GM04504 (cell line): ENCODE data around the gene HIRA.
"Not testable (repeated sequence)": the region's sequence is repeated elsewhere in the genome, so short reads cannot be mapped to it uniquely, and the experiment has no call there.

Experiments used
- DNase-seq: peaks from one replicate; pipeline ENCODE4 v3.0.0-alpha.2; 2012; ENCODE audit warnings: low read depth

The HIRA gene

GRCh38 chr22:19355413-19356157 lies 75.9 kb downstream of the HIRA start:
- no peak for DNase-seq

GRCh38 chr22:19354201-19354600 lies 77.3 kb downstream of the HIRA start:
- DNase-seq: no peak

DNA sequence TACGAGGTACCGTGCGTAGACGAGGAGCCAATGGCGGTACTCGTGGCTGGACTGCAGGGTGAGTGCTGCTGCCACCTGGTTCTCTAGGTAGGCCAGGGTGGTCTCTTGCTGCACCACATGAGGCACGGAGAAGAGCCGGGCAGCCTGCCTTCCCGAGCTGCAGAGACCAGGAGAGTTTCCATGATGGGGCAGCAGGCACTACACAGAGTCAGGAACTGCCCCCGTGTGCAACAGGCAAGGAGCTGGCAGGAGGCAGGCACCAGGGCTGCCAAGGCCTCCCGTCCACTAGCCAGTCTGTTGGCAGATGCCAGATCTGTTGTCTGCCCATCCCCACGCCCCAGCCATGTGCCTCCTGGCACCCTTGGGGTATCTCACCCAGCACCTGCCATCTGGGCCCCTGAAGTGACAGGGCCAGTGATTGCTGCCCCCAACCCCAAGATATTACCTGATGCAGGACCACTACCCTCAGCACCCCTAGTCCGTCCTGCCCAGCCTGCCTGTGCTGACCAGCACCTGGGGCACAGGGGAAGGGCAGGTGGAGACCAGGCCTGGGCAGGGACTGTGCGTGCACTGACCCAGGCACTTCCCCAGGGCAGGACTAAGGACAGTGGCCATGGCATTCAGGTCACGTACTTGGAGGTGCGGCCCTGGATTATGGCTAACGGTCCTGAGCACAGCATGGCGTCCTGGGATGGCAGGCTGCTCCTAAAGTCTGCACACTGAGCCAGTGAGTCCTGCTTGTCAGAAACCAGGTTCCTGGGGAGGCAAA lies 78.0 kb downstream of the HIRA start:
- no peak for DNase-seq

GRCh38 chr22:19352766-19353165 lies 78.8 kb downstream of the HIRA start:
- no peak for DNase-seq

DNA sequence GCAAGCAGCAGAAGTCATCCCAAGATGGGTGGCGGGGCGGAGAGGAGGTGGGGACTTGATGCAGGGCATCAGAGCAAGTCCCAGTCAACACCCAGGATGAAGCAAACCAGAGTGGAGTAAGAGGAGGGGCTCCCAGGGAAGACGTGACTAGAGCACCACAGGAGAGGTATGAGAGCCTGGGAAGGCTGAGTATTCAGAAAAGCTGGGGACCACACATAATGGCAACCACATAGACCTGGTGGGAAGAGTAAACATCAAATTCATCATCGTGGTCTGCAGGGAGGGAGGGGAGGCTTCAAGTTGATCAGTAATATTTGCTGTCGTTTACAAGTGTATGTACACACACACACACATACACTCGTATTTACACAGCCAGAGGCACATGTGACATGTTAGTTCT lies 79.3 kb downstream of the HIRA start:
- DNase-seq: no peak

- no peak for DNase-seq
Measured at GRCh38 chr22:19351604-19352003, 79.9 kb downstream of the HIRA start.

DNA sequence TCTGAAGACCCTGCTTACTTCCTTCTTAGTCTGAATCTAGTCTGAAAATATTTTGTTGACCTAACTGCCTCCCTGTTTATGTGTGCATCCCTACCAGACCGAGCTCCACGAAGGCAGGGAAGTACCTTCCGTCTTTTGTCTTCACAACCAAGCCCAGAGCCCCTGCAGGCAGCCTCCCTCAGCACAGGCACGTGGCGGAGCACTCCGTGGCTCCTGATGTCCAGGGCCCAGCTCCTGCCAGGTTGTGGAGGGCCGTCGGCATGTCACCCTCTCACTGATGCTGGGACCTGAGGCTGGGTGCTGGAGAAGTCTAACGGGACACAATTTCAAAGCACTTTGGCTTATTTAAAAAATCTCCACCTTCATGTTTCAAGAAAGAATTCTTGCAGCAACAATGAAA lies 80.6 kb downstream of the HIRA start:
- DNase-seq: no peak

DNA sequence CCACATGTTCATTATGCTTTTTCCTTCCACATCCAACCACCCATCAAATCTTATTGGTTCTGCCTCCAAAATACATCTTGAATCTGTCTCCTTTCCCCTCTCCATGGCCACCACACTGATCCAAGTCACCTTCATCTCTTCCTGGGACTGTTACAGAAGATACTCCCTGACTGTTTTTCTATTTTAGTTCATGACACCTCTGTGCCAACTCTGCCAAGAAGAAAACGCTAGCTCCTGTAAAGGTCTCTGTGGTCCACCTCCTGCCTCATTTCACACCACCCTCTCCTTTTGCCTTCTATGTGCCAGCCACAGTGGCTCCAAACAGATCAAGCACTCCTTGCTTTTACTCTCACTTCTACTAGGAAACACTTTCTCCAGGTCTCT lies 81.1 kb downstream of the HIRA start:
- DNase-seq: no peak

DNA sequence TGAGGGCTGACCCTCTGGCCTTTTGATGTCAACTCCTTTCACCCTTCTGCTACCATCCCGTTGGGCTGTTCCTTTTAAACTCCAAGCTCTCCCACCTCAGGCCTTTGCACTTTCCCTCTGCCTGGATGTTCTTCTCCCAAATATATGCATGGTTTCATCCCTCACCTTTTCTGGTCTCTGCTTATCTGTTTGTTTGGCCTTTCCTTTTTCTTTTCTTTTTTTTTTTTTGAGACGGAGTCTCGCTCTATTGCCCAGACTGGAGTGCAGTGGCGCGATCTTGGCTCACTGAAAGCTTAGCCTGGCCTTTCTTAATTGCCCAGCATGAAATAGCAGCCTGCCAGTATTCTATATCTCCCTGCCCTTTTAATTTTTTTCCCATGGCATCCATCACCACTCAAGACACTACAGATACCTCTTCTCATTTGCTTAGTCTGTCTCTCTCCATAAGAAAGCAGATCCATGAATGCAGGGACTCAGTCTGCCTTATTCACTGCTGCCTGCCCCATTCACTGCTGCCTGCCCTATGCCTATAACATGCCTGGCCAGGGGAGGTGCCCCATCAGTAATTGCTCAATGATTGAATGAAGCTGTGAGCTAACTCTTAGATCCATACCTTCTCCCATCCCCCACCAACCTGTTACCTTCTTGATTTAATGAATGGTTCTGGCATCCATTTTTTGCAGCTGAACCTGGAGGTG lies 81.6 kb downstream of the HIRA start:
- DNase-seq: no peak

- no peak for DNase-seq
Measured at GRCh38 chr22:19346677-19347265, 84.8 kb downstream of the HIRA start.

GRCh38 chr22:19344420-19344819 lies 87.1 kb downstream of the HIRA start:
- no peak for DNase-seq

- DNase-seq: no peak
Measured at GRCh38 chr22:19343470-19343869, 88.1 kb downstream of the HIRA start.

DNA sequence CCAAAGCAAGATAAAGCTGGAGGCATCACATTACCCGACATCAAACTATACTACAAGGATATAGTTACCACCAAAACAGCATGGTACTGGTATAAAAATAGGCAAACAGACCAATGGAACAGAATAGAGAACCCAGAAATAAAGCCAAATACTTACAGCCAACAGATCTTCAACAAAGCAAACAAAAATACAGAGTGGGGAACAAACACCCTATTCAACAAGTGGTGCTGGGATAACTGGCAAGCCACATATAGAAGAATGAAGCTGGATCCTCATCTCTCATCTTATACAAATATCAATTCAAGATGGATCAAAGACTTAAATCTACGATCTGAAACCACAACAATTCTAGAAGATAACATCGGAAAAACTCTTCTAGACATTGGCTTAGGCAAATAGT lies 90.0 kb downstream of the HIRA start:
- no peak for DNase-seq

GRCh38 chr22:19337137-19337536 lies 94.4 kb downstream of the HIRA start:
- no peak for DNase-seq

DNA sequence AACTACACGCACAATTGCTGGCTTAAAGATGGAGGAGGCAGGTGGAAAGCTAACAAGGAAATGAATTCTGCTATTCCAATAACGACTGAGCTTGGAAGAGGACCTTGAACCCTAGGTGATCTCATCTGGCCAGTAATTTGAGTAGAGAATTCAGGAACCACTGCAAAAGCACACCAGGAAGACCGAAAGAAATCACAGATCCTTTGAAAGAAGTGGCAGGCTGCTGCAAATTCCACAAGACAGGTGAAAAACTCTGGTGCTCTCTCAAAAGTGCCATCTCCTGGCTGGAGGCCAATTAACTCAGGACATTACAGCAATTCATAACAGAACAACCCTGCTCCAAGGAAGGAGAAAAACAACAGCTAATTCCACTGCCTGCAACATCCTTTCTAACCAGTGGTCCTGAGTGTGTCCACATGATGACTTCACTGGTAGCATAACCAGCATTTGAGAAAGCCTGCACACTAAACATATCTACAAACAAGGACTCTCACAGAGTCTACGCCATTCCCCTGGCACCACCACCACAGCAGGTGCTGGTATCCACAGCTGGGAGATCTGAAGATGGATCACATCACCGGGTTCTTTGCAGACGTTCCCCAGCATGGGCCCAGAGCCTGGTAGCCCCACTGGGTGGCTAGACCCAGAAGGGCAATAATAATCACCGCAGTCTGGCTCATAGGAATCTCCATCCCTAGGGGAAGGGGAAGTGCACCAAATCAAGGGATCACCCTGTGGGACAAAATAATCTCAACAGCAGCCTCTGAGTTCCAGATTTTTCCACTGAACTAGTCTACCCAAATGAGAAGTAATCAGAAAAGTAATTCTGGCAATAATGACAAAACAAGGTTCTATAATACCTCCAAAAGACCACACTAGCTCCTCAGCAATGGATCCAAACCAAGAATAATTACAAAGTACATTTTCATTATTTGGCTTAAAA lies 95.1 kb downstream of the HIRA start:
- no peak for DNase-seq

GRCh38 chr22:19331975-19332374 lies 99.6 kb downstream of the HIRA start:
- DNase-seq: no peak

DNA sequence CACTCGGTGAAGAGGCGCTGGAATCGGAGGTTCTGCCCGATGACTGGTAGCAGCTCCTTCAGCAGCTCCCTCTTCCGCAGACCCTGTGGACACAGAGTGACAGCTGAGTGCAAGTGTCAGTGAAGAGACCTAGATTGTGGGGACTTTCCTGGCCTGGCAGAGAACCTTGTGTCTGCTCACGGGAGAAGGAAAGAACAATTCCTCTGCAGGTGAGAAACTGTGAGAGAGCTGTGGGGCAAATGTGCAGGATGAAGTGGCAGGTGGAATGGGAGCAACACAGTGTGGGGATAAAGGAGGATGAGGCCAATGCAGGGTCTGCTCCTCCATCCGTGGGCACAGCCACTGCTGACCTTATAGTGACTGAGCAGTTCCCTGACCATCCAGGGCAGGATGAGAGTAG lies 100.1 kb downstream of the HIRA start:
- DNase-seq: no peak

DNA sequence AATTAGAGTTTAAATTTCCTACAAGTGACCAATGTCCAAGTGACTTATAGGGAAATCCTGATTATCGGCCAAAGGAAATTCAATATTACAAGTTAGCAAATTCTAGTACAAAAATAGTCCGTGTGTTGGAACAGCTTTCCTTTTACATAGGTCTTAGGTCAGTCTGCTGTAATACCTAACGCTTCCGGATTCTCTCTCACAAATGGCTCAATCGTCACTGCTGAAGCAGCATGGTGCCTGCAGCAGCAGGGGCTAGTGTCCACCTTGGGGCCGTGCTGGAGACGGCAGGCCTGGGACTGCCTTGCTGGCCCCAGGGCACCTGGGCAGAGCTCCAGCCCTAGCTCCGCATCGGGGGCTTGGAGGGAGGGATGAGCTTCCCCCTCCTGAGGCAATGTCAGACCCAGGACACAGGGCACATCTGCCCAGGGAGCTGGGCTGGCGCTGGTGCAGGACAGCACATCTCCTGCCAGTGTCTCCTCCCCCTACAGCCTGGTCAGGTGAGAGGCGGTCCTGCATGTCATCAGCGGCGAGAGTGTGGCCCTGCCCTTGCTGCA lies 100.6 kb downstream of the HIRA start:
- no peak for DNase-seq

- not testable (repeated sequence) for DNase-seq
Measured at GRCh38 chr22:19330205-19330604, 101.3 kb downstream of the HIRA start.

- no peak for DNase-seq
Measured at GRCh38 chr22:19329454-19329853, 102.1 kb downstream of the HIRA start.

- DNase-seq: no peak
Measured at GRCh38 chr22:19325296-19325948, 106.1 kb downstream of the HIRA start.
